ENCODE data around the gene WDR7.

GRCh38 chr18:56831988-56832387, 180.8 kb downstream of the WDR7 start:
- TF ChIP-seq EZH2 (optimal IDR thresholded peaks at IDR 0.05; ENCODE audit: low read depth, low read length), result no peak
- TF ChIP-seq, protein P1, sequence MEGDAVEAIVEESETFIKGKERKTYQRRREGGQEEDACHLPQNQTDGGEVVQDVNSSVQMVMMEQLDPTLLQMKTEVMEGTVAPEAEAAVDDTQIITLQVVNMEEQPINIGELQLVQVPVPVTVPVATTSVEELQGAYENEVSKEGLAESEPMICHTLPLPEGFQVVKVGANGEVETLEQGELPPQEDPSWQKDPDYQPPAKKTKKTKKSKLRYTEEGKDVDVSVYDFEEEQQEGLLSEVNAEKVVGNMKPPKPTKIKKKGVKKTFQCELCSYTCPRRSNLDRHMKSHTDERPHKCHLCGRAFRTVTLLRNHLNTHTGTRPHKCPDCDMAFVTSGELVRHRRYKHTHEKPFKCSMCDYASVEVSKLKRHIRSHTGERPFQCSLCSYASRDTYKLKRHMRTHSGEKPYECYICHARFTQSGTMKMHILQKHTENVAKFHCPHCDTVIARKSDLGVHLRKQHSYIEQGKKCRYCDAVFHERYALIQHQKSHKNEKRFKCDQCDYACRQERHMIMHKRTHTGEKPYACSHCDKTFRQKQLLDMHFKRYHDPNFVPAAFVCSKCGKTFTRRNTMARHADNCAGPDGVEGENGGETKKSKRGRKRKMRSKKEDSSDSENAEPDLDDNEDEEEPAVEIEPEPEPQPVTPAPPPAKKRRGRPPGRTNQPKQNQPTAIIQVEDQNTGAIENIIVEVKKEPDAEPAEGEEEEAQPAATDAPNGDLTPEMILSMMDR (IDR thresholded peaks at IDR 0.05; ENCODE audit: low read length), result no peak
- TF ChIP-seq EZH2phosphoT487 (IDR thresholded peaks at IDR 0.05; ENCODE audit: low read length), result no peak
